HUDEP-2 (cell line): ENCODE measurements around the gene YPEL2.
A peak's percentile ranks its signal among the peaks of the same experiment; 100 is the strongest.
"Not testable (repeated sequence)": the region's sequence is repeated elsewhere in the genome, so short reads cannot be mapped to it uniquely, and the experiment has no call there.

Source experiments
- DNase-seq, 76 experiments: peaks; one replicate each; lab custom pipeline; 2025; ENCODE audit not compliant: unreplicated experiment in 76 of 76; lab: John Stamatoyannopoulos, UW

YPEL2 gene

DNA sequence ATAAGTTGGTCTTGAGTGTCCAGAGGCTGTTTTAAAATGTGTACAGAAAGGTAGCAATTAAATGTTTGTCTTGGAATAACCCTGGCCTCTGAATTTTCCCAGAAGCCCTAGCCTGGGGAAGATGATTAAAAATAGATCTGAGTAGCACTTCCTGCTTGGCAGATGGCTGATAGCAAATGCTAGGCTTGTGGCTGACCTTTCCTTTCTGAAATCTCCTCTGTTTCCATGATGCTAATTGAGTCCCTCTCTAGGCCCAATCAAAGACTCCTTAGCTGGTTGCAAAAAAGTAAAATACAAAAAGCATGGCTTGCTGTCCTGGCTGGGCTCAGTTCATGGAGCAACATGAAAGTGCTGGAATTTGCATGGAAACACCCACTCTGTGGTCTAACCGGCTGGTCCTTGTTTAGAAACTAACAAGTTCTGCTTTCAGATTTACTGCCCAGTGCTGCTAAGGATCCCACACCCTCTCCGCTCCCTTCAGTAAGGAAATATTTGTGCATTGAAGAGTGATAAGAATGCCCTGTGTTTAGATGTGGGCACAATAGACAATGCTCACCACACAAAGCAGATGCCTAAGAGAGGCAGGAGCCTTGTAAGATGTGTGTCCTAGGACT lies 40.8 kb downstream of the YPEL2 start:
- no peak for DNase-seq

DNA sequence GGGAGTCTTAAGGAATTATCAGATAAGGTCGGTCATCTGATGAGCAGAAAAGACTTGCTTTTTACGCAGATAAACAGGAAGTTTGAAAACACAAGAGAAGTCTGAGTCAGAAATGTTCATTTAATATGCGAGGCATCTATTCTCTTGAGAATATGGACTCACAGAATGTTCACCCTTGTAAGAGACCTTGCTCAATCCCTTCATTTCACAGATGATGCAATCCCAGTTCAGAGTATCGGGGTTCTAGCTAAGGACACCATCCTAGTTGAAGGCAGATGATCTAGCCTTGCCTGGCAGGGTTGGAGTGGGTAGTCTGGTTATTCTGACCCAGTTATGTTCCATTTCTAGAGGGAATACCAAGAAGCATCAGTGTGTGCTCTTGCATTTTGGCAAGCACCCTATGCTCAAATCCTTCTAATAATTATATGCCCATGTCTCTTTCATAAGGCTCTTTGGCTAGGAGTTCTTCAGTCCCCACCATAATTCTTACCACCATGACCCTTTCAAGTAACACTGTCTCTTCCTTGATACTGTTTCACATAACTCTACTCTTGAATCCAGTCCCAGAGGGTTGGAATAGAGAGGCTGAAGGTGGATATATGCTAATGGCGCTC lies 42.5 kb downstream of the YPEL2 start:
- peak in 1 of 76 experiments; percentile 2 for DNase-seq

DNA sequence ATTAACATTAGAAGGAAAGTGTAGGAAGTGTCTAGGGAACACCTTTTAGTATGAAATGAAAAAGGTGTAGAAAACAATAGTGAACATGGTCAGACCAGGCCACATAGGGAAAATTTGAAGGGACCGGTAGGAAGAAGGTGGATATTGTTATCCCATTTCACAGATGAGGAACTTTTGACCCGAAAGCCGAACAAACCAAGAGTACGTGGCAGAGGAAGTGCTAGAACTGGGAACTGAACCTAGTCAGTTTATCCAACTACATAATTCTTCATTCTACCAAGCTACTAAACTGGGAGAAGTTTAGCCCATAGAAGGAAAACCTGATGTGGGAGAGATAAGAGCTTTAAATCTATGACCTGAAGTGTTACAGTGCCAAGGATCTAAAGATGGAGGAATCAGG lies 43.2 kb downstream of the YPEL2 start:
- DNase-seq = no peak

DNA sequence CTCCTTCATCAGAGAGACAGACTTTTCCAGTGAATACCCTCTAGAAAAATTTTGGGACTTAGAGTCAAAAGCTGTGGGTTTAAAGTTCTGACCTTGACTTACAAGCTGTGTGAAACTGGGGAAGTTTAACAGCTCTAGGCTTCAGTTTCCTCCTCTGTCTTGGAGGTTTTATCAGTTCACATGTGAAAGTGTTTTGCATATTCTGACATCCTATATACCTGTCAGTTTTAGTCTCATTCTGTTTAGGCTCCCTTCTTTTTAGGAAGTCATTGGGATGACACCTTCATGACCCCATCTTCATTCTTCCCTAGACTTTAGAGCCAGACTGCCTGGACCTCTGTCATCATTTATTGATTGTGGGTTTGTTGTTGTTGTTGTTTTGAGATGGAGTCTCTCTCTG lies 44.4 kb downstream of the YPEL2 start:
- no peak for DNase-seq

DNA sequence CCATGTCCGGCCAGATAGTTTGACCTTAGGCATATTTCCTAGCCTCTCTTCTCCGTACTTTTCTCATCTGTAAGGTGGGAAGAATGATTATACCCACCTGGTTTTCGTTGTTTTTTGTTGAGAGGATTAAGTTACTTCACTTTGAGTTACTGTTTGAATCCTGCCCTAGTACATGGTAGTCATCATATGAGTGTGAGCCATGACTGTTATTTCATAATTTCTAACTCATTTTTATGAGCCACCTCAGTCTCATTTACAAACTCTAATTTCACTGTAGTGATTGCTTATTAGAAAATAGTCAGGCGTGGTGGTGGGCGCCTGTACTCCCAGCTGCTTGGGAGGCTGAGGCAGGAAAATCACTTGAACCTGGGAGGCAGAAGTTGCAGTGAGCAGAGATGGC lies 45.1 kb downstream of the YPEL2 start:
- no peak for DNase-seq

DNA sequence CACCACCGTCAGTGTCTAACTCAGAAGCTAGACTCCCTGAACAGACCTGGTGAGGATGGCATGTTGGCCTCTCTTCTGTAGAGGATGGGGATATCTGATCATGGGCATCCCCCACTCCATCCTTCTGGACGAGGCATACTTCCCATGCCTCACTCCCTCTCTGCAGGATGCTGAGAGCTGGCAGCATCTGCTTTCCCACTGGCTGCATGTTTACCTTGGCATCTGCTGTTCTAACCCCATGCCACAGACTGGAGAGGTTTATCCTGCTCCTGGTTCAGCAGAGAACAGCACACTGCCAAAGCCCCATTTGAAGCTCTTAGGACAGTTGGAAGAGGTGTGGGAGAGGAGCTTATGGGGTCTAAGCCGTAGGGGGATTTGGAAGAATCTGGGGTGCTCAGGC lies 46.0 kb downstream of the YPEL2 start:
- DNase-seq = no peak

DNA sequence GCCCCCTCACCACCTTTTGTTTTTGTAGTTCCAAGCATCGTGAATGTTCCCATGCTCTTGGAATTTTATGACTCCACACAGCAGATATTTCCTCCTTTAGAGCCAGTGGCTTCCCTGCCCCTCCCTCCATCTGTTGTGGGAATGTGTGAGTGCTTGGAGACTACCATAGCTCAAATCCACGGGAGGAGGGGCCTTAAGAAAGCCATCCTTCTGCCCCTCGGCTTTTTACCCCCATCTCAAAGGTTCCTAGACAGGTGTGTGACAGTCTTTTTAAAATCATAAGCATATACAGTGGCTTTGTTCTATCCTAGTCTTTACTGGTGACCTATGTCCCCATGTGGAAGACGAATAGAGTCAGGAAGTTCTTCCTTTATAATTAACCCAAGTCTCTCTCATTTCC lies 47.2 kb downstream of the YPEL2 start:
- DNase-seq = no peak

DNA sequence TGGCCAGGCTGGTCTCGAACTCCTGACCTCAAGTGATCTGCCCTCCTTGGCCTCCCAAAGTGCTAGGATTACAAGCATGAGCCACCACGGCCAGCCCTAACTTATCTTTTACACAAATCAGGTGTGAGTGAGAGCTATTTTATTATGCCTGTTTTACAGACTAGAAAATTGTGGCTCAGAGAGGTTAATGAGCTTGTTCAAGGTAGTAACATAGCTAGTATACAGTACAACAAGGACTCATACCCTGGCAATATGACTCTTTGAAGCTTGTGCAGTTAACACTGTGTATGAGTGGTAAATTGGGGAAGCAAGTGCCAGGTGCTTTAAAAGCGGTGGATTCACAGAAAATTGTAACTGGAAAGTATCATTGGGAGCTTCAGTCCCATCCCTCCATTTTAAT lies 49.0 kb downstream of the YPEL2 start:
- no peak for DNase-seq

DNA sequence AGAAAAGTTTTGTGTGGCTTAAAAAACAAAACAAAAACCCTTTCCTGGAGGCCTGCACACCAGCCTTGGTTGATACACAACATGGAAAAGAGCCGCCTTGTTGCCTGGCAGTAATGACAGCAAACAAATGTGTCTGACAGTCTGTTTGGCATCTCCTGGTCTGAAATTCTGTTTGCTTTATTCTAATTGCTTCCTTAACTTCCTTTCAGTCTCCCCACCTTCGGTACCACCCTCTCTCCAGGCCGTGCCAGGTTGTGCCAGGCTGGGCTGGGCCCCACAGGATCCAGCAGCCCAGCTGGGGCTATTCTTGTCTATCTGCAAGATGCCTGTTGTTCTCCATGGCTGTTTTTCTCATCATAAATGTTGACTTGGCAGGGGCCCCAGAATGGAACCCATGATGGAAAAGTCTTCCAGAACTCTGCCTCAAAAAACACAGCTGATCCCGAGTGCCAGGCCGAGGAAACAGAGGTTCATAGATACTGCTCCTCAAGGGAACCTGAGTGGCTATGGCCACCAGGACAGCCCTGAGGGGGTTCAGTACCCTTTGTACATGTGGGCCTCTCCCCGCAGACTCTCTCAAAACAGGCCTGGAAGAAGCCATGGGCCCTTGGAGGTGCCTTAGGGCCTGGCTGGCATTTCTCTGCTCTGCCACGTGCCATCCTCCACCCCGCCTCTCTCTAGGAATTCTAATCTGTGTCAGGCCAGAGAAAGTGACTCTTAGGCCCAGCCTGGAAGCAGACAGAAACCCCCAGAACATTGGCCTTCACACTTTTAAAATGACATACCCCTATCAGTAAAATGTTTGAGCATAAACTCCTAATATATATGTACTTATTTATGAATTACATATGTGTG lies 50.5 kb downstream of the YPEL2 start:
- DNase-seq = no peak

DNA sequence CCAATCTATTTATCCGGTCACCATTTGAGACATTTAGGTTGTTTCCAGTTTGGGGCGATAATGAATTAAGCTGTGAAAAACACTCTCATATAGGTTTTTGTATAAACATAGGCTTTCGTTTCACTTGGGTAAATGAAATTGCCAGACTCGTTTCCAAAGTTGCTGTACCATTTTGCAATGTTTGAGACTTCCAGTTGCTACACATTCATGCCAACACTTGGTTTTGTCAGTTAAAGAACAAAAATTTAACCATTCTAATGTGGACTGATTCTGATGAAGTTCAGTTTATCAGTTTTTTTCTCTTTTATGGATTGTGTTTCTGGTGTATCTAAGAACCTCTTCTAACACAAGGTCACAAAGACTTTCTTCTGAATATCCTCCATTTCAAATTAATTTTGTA lies 52.4 kb downstream of the YPEL2 start:
- DNase-seq = no peak

DNA sequence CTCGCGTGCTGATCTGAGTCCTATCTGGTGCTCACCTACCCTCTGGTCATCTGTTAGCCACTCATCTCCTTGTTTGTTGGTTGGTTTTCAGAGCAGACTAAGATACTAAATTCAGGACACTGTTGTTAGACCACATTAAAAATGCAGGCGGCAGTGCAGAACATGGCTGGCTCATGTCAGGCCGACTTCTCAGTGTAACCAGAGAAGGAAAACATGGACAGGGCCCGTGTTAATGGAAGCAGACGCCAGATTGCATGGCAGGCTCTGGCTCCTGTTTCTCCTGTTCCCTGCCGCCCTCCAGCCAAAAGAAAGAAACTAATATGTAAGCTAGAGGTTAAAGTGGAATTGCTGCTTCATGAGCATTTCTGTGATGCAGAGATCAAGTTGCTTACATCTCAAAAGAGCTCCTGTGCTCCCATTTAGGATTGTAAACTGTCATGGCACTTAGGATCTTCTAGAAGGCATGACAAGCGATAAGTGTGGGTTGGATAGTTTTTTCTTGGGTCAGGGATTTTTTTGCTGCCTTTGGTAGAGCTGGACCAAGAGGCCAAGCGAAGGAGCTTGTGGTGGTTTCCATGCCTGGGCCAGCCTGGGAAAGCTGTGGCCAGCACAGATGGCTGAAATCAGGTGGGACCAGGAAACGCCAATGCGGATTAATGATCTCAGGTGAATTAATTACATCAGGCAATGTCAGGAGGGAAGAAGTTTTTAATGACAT lies 56.1 kb downstream of the YPEL2 start:
- no peak for DNase-seq

DNA sequence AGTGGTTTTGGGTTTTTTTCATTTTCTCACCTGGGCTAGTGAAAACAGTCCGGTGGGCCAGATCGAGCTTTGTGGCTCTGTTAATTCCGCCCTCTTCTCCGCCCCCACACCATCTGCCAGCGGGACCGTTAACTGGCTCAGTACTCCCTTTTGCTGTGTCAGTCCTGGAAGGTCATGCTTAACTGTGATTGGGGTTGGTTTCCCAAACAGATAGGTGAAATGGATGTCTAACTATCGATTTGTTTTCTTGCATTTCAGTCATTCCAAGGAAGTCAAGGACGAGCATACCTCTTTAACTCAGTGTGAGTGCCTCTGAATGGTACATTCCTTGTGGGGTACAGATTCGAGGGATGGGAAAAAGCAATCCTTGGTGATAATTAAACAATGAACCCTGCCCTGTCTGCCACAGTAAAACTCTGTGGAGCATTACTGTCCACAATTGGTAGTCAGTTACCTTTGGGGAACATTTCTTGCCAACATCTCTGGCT lies 56.7 kb downstream of the YPEL2 start:
- DNase-seq = peak in 1 of 76 experiments; percentile 24

DNA sequence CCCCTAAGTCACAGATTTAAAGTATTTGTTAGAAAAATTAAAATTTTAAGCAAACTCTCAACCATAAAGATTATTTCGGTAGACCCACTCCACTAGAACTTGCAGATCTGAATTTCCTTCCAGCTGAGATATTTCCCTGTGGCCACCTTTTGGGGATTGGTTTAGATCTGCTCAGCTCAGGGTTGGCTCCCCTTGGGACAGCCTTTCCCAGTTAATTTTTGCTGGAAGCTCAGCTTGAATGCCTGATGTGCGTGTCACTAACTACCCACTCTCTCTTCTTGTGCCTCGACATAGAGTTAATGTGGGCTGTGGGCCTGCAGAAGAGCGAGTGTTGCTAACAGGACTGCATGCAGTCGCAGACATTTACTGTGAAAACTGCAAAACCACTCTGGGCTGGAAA lies 57.6 kb downstream of the YPEL2 start:
- no peak for DNase-seq

DNA sequence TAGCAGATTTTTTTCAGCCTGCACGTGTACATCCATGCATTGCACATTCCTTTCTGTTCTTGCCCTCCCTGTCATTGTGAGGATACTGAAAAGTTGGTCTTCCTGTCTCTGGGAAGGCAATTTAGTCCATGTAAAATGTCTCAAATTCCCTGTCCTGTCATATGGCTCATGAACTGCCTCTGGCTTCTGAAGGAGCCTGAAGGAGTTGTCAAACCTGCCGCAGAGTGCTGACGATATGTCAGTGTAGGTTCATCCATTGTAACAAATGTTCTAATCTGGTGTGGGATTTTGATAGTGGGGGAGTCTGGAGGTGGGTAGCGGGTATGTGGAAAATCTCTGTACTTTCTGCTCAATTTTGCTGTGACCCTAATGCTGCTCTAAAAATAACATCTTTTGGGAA lies 59.6 kb downstream of the YPEL2 start:
- no peak for DNase-seq

DNA sequence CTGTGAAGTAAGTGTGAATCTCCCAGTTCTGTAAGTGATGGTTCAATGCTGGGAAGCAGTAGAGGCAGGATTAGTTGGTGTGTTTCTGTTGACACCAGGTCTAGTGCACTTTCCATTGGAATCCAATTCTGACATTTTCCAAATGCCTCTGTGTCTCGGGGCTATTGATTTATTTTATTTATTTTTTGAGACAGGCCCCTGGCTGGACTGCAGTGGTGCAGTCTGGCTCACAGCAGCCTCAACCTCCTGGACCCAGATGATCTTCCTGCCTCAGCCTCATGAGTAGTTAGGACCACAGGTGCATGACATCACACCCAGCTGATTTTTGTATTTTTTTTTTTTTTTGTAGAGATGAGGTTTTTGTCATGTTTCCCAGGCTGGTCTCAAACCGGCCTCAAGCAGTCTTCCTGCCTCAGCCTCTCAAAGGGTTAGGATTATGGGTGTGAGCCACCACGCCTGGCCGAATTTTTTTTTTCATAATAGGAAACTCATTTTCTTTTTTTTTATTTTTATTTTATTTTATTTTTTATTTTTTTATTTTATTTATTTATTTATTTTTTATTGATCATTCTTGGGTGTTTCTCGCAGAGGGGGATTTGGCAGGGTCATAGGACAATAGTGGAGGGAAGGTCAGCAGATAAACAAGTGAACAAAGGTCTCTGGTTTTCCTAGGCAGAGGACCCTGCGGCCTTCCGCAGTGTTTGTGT lies 61.7 kb downstream of the YPEL2 start:
- DNase-seq = no peak

DNA sequence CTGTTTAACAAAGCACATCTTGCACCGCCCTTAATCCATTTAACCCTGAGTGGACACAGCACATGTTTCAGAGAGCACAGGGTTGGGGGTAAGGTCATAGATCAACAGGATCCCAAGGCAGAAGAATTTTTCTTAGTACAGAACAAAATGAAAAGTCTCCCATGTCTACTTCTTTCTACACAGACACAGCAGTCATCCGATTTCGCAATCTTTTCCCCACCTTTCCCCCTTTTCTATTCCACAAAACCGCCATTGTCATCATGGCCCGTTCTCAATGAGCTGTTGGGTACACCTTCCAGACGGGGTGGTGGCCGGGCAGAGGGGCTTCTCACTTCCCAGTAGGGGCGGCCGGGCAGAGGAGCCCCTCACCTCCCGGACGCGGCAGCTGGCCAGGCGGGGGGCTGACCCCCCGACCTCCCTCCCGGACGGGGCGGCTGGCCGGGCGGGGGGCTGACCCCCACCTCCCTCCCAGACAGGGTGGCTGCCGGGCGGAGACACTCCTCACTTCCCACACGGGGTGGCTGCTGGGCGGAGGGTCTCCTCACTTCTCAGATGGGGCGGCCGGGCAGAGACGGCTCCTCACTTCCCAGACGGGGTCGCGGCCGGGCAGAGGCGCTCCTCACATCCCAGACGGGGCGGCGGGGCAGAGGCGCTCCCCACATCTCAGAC lies 62.4 kb downstream of the YPEL2 start:
- DNase-seq = not testable (repeated sequence)

DNA sequence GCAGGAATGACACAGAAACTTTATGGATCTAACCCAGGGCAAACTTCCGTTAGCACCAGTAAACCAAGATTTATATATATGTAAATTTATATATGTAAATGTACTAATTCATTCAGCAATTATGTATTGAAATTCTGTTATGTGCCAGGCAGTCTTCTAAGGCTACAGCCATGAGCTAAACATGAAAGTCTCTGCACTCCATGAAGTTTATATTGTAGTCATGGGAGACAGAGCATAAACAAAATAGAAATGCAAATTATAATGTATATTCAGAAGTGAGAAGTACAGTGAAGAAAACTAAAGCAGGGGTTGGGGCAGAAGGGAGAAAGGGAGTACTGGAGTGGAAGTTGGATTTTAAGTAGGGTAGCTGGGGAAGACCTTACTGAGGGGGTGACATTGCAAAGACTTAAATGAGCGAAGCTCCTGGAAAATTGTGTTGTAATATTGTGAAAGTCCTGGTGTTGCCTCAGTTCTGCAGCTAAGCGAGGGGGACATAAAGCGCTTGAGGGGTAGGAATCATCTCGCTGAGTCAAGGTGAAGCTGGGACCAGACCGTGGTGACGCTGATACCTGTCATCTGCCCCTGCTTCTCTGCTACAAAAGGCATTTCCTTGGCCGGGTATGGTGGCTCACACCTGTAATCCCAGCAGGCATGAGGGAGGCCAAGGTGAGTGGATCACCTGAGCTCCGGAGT lies 64.8 kb downstream of the YPEL2 start:
- DNase-seq = no peak

DNA sequence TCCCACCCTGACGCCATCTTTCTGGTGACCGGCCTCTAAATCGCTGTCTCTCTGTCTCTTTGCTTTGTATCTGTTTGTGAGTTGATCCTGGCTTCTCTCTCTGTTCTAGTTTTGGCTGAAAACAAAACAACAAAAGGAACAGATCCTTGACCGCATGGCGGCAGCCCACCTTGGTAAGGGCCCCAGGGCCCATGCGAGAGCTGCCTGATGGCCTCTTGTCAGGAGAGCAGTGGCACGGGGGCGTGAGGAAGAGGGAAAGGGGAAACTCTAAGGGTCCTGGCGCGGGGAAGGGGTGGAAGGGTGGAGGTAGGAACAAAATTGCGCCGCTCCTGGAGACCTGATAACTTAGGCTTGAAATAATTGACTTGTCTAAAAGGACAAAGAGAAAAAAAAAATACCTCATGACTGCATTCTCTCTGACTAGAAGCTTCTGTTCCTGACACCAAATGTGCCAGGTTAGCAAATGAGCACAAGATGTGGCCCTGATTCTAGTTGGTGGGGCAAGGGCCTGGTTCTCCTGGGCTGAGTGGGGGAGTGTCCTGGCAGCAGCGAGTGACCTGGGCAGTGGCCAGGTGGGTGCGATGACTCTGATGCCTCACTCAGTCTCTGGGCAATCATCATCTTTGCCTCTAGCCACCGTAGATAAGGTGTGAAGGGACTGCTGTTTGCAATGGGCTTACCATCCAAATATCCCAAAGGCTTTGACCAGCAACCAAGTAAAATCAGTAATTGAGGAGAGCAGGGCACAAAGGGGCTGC lies 66.0 kb downstream of the YPEL2 start:
- no peak for DNase-seq

DNA sequence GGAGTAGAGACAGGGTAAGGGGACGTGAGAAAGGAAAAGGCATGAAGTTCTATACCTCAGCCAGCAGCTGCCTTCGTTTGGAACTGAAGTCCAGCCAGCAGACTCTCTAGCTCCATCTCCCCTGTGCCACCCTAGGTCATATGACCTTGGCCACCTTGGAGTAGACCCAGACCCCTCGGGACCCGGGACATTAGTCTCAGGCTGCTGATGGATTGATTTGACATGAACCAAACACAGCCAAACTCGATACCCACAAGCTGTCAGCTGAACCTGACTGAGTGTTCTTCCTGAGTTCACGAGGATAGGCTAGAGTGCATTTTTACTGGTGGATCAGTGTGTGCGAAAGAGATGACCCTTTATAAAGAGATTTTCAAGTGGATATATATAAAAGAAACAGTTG lies 68.5 kb downstream of the YPEL2 start:
- DNase-seq = no peak
